Left ventricle myocardium inferior (tissue), 1 donor: ENCODE measurements around the gene METRN. TPM values are rescaled to one million over a fixed set of nuclear protein-coding genes. Genes with fewer than 3 reads are reported as not detected.

ENCODE experiments used
- DNase-seq: peaks from one replicate; pipeline ENCODE4 v3.0.0-alpha.2; 2020
- H3K27ac ChIP-seq: fragments of 200-600 bp; replicated peaks from 2 replicates; pipeline ENCODE4 v1.8.0; 2021
- H3K27me3 ChIP-seq: fragments of 200-600 bp; 2 replicates; pipeline ENCODE4 v1.8.0; 2021; ENCODE audit warnings: low read depth
- H3K36me3 ChIP-seq: fragments of 200-600 bp; 2 replicates; pipeline ENCODE4 v1.8.0; 2021
- H3K4me1 ChIP-seq: fragments of 200-600 bp; 2 replicates; pipeline ENCODE4 v1.8.0; 2021
- H3K4me3 ChIP-seq: fragments of 200-600 bp; 2 replicates; pipeline ENCODE4 v1.8.0; 2021; ENCODE audit warnings: mild to moderate bottlenecking, moderate library complexity
- H3K9me3 ChIP-seq: fragments of 200-600 bp; replicated peaks from 2 replicates; pipeline ENCODE4 v1.8.0; 2021
- intact Hi-C: fragments of 100-400 bp; cut with micrococcal nuclease; formaldehyde crosslinking; loops from one replicate; pipeline ENCODE4 v1.11.0; 2022
- total RNA-seq: library from RNA; stranded (reverse); fragmentation: NEBNext Ultra II Directional; extraction: Animal tissue kit (Norgen Biotek cat#: 25700); gene quantifications from one replicate; pipeline ENCODE4 v1.2.1, GENCODE V29; 2021
- TF ChIP-seq, protein P1 (sequence below): fragments of 200-600 bp; IDR thresholded peaks from 2 replicates; pipeline ENCODE4 v1.8.0; 2021; ENCODE audit warnings: antibody characterized with exemption, mild to moderate bottlenecking, borderline replicate concordance
- donor health status: DM: no; HTN: yes; CAD: no; lungs with severe emphysema.

The METRN gene
- total RNA-seq, 1 donor from 2014 or later, result 62.5 TPM

- Histone ChIP-seq H3K36me3 (no peaks in the 10 kb centered on the region), H3K27ac (no peak within 1 kb of the TSS), H3K9me3 (no peaks in the 10 kb centered on the region), H3K27me3 (peaks cover 55% of the 10 kb centered on the region), H3K4me3 (no peak within 1 kb of the TSS), H3K4me1 (no peaks in the 10 kb centered on the region)
- no peak for DNase-seq
- TF ChIP-seq, protein P1, sequence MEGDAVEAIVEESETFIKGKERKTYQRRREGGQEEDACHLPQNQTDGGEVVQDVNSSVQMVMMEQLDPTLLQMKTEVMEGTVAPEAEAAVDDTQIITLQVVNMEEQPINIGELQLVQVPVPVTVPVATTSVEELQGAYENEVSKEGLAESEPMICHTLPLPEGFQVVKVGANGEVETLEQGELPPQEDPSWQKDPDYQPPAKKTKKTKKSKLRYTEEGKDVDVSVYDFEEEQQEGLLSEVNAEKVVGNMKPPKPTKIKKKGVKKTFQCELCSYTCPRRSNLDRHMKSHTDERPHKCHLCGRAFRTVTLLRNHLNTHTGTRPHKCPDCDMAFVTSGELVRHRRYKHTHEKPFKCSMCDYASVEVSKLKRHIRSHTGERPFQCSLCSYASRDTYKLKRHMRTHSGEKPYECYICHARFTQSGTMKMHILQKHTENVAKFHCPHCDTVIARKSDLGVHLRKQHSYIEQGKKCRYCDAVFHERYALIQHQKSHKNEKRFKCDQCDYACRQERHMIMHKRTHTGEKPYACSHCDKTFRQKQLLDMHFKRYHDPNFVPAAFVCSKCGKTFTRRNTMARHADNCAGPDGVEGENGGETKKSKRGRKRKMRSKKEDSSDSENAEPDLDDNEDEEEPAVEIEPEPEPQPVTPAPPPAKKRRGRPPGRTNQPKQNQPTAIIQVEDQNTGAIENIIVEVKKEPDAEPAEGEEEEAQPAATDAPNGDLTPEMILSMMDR, result no peak
- intact Hi-C loops, result no loop called here
Measured at GRCh38 chr16:760545-761343, 45.8 kb downstream of the METRN start, which contains the start of gene MSLN. Gene MSLN (plus strand): TSS chr16:760734. CDS start chr16:762681, 1,947 bp downstream.

DNA sequence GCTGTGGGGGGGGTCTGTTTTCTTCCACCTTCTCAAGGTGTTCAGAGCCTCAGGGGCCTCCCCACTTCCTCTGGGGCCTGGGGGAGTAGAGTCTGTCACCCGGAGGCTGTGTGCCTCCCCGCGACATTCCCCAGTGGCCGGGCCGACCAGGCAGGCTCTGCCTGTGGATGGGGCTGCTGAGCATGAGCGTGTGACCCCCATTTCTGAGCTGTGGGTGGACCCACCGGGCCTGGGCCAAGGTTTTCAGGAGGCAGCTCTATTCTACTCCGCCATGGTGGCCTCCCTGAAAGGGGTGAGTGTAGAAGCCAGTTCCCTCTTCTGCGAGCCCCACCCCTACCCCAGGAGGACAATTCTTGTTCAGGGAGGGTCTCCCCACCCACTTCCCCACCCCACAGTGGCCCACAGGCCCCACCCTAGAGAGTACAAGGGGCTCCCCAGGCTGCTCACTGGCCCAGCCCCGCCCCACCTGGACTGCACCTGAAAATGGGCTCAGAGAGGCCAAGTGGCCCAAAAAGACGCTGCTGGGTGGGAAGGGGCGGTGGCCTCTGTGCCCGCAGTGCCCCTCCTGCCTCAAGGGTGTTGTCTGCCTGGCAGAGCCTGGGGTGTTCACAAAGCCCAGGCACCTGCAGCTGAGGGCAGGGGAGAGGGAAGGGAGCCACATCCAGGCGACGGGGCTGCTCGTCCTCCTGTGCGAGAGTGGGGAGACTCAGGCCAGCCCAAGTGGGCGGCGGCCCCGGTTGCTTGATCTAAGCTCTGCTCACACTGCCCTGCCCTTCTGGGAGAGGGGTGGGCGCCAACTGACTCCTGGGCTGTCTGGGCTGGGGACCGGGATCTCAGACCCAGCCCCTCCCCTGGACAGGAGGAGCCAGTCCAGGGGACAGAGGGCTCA is 47.0 kb downstream of the METRN start:
- H3K27me3 ChIP-seq, result peaks cover 59% of the 10 kb centered on the region
- DNase-seq, result no peak

GRCh38 chr16:762595-763268 is 47.8 kb downstream of the METRN start:
- Histone ChIP-seq H3K4me3 (no peak overlapping the region), H3K27me3 (peaks cover 59% of the 10 kb centered on the region), H3K36me3 (no peaks in the 10 kb centered on the region), H3K4me1 (no peaks in the 10 kb centered on the region), H3K27ac (no peak overlapping the region), H3K9me3 (no peaks in the 10 kb centered on the region)
- TF ChIP-seq, protein P1, result no peak
- DNase-seq, result no peak
- intact Hi-C loops, result no loop called here

More for the DNA sequence above, 47.0 kb downstream of the METRN start:
- TF ChIP-seq, protein P1, result no peak
- Histone ChIP-seq H3K36me3 (no peaks in the 10 kb centered on the region), H3K4me1 (no peaks in the 10 kb centered on the region), H3K9me3 (no peaks in the 10 kb centered on the region), H3K4me3 (no peak overlapping the region), H3K27ac (no peak overlapping the region)
- intact Hi-C loops, result no loop called here

DNA sequence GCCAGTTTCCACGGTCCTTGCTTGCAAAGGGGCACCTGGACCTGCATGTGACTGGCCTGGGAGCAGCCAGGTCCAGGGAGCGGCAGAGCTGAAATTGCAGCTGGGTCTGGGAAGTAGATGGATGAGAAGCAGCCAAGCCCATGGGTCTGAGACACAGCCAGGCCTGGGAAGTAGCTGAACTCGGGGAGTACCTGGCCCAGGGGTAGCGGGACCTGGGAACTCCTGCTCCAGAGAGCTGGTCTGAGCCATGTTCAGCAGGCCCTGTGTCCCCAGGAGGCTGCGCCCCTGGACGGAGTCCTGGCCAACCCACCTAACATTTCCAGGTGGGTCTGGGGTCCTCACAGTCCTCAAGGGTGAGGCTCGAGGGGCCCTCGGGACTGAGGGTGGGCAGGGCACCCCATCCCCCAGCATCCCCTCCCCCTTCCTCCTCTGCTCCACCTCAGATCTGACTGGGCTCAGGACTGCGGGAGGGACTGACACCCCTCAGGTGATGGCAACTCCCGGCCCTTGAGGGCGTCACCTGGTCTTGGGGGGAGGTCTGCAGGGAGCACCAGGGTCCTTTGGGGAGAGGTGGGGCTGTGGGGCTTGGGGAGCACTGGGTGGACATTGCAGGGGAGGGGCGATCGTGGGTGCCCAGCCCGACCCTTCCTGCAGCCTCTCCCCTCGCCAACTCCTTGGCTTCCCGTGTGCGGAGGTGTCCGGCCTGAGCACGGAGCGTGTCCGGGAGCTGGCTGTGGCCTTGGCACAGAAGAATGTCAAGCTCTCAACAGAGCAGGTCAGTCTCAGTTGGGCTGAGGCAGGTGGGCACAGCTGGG is 48.7 kb downstream of the METRN start:
- Histone ChIP-seq H3K27me3 (peaks cover 65% of the 10 kb centered on the region), H3K4me1 (no peaks in the 10 kb centered on the region), H3K27ac (no peak overlapping the region), H3K4me3 (no peak overlapping the region), H3K9me3 (no peaks in the 10 kb centered on the region), H3K36me3 (no peaks in the 10 kb centered on the region)
- TF ChIP-seq, protein P1, result no peak
- DNase-seq, result no peak
- intact Hi-C loops, result no loop called here
